Thyroid gland (tissue), 4 donors: ENCODE measurements around the gene NUB1. TPM values are rescaled to one million over a fixed set of nuclear protein-coding genes. Genes with fewer than 3 reads are reported as not detected.

Experiments
- DNase-seq, 2 donors: peaks; one replicate each; pipeline ENCODE4 v3.0.0-alpha.2; 2019
- H3K27ac ChIP-seq, 3 donors: fragments of 200-600 bp; sonication (generic); 1 replicate in 2 of 3; 2 replicates in 1 of 3; pipeline ENCODE4 v1.5.1; 2016 to 2019; ENCODE audit warnings: mild to moderate bottlenecking in 1 of 3, moderate library complexity in 1 of 3
- H3K27me3 ChIP-seq: fragments of 200-600 bp; sonication (generic); one replicate; pipeline ENCODE4 v1.5.1; 2019
- H3K36me3 ChIP-seq, 2 donors: fragments of 200-600 bp; sonication (generic); one replicate each; pipeline ENCODE4 v1.5.1; 2016 to 2019
- H3K4me1 ChIP-seq, 2 donors: fragments of 200-600 bp; sonication (generic); one replicate each; pipeline ENCODE4 v1.5.1; 2017 to 2019
- H3K4me3 ChIP-seq, 3 donors: fragments of 200-600 bp; sonication (generic); replicated peaks in 1 of 3; 1 replicate in 2 of 3; 2 replicates in 1 of 3; pipeline ENCODE4 v1.5.1; 2016; ENCODE audit warnings: mild to moderate bottlenecking in 1 of 3
- H3K9me3 ChIP-seq: fragments of 200-600 bp; sonication (generic); one replicate; pipeline ENCODE4 v1.5.1; 2017
- POLR2A ChIP-seq, 2 donors: fragments of 450-650 bp; IDR thresholded peaks; one replicate each; pipeline ENCODE4 v1.6.1; 2017; ENCODE audit warnings: antibody characterized with exemption in 2 of 2, mild to moderate bottlenecking in 2 of 2, moderate library complexity in 1 of 2
- WGBS, 2 donors: methylation state at CpG; one replicate each; pipeline ENCODE4 v1.1.5; 2017; 5-methylcytosine and 5-hydroxymethylcytosine counted together
- intact Hi-C: fragments of 100-400 bp; cut with DNase I; formaldehyde crosslinking; loops from one replicate; pipeline ENCODE4 v1.15.1; 2023
- total RNA-seq, 4 donors: library from RNA; depleted of rRNA; stranded (reverse); fragments of >200 nt; gene quantifications; one replicate each; pipeline ENCODE4 v1.2.3, GENCODE V29; 2016
- TF ChIP-seq, protein P1 (sequence below), 6 experiments: fragments of 200-600 bp in 3 of 6; fragments of 450-650 bp in 3 of 6; sonication (generic) in 3 of 6; IDR thresholded peaks; one replicate each; pipeline ENCODE4 v1.5.1; 2016 to 2019; ENCODE audit warnings: antibody characterized with exemption in 6 of 6, mild to moderate bottlenecking in 2 of 6, inconsistent platforms in 1 of 6, moderate library complexity in 1 of 6

NUB1 gene
- total RNA-seq, 4 donors from 2014 or later = 56.9 to 75.5 (median 71.4) TPM

- intact Hi-C loops = no loop called here
- no peaks in the 10 kb centered on the region for H3K36me3 ChIP-seq
- TF ChIP-seq, protein P1, sequence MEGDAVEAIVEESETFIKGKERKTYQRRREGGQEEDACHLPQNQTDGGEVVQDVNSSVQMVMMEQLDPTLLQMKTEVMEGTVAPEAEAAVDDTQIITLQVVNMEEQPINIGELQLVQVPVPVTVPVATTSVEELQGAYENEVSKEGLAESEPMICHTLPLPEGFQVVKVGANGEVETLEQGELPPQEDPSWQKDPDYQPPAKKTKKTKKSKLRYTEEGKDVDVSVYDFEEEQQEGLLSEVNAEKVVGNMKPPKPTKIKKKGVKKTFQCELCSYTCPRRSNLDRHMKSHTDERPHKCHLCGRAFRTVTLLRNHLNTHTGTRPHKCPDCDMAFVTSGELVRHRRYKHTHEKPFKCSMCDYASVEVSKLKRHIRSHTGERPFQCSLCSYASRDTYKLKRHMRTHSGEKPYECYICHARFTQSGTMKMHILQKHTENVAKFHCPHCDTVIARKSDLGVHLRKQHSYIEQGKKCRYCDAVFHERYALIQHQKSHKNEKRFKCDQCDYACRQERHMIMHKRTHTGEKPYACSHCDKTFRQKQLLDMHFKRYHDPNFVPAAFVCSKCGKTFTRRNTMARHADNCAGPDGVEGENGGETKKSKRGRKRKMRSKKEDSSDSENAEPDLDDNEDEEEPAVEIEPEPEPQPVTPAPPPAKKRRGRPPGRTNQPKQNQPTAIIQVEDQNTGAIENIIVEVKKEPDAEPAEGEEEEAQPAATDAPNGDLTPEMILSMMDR (IDR thresholded peaks at IDR 0.05) = no peak
- TF ChIP-seq POLR2A (IDR thresholded peaks at IDR 0.05) = no peak
- 97% methylated on average over 16 of the region's 16 CpGs for WGBS, 2 donors
- H3K27ac ChIP-seq = no peak overlapping the region
- H3K9me3 ChIP-seq = no peaks in the 10 kb centered on the region
- H3K4me3 ChIP-seq = no peak overlapping the region
- no peaks in the 10 kb centered on the region for H3K27me3 ChIP-seq
- DNase-seq = no peak
- H3K4me1 ChIP-seq = peaks cover 22 to 23% of the 10 kb centered on the region in 2 donors
These were observed 60.6 kb downstream of the NUB1 start for GRCh38 chr7:151402029-151402835.

DNA sequence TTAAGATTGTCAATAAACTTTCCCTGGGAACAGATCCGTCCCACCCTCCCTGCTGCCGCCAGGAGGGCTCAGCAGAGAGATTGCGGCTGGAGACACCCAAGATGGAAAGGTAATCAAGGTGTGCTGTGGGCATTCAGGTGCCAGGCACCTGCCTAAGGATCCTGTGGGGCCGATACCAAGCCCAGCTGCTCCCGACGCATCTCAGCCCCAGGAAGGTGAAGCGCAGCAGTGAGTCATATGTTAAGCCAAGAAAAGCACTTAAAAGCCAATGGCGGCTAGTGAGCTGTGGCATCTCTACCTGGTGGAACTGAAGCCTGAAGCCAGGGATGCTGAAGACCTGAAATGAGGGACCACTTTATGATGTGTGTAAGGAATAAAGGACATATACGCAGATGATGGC, 62.2 kb downstream of the NUB1 start:
- Histone ChIP-seq H3K9me3 (no peaks in the 10 kb centered on the region), H3K36me3 (no peaks in the 10 kb centered on the region), H3K27ac (peak overlapping the region; percentile 43 to 60 (median 44)), H3K27me3 (no peaks in the 10 kb centered on the region), H3K4me1 (peaks cover 26 to 29% of the 10 kb centered on the region in 2 donors), H3K4me3 (no peak overlapping the region)
- intact Hi-C loops = no loop called here
- no peak for TF ChIP-seq POLR2A (IDR thresholded peaks at IDR 0.05)
- TF ChIP-seq, protein P1 (IDR thresholded peaks at IDR 0.05) = no peak
- WGBS, 2 donors = 53 to 59% methylated on average over 9 of the region's 9 CpGs
- DNase-seq = peak; percentile 55 to 62

- DNase-seq = peak; percentile 59 to 62
- Histone ChIP-seq H3K4me1 (peaks cover 26 to 29% of the 10 kb centered on the region in 2 donors), H3K27ac (peak overlapping the region in 2 of 3 donors; percentile 46 to 60), H3K36me3 (no peaks in the 10 kb centered on the region), H3K27me3 (no peaks in the 10 kb centered on the region), H3K9me3 (no peaks in the 10 kb centered on the region), H3K4me3 (no peak overlapping the region)
- TF ChIP-seq, protein P1 (IDR thresholded peaks at IDR 0.05) = no peak
- TF ChIP-seq POLR2A (IDR thresholded peaks at IDR 0.05) = no peak
- intact Hi-C loops = loop anchor here (5.0 kb wide), 1 partner anchor 32 kb away; no protein-coding TSS in a partner anchor
- WGBS, 2 donors = 55 to 71% methylated on average over 17 to 18 of the region's 18 CpGs
These were observed 62.8 kb downstream of the NUB1 start for GRCh38 chr7:151404216-151405011.

DNA sequence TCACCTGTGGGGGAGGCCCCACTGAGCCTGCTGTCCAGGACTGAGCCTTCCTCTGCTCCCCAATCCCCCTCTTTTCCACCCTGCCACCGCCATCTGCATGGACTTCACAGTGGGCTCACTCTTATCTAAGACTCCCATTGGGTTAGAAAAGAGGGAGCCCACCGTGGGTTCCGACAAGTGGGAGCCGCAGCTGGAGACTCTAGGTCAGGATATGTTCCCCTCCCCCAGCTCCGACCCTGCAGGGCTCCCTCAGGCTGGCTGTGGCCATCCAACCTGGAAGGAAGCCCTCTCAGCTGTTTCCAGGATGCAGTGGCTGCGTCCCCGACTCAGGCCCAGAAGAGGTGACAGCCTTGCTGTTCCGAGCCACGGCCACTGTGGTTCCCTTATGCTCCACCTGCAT, 63.4 kb downstream of the NUB1 start:
- no peak overlapping the region for H3K4me3 ChIP-seq
- 78 to 81% methylated on average over 5 to 9 of the region's 9 CpGs for WGBS, 2 donors
- peak overlapping the region in 2 of 3 donors; percentile 46 to 60 for H3K27ac ChIP-seq
- no peaks in the 10 kb centered on the region for H3K27me3 ChIP-seq
- no peaks in the 10 kb centered on the region for H3K9me3 ChIP-seq
- TF ChIP-seq, protein P1 (IDR thresholded peaks at IDR 0.05) = no peak
- TF ChIP-seq POLR2A (IDR thresholded peaks at IDR 0.05) = no peak
- no peak for DNase-seq
- intact Hi-C loops = loop anchor here (5.0 kb wide), 1 partner anchor 33 kb away; no protein-coding TSS in a partner anchor
- peaks cover 26 to 33% of the 10 kb centered on the region in 2 donors for H3K4me1 ChIP-seq
- no peaks in the 10 kb centered on the region for H3K36me3 ChIP-seq
